ENCODE results near the gene MTG2.

The MTG2 gene

GRCh38 chr20:62182469-62183425 lies at the start of gene MTG2:
Gene MTG2, plus strand, starts transcription at chr20:62183028. Its CDS starts 10,393 bp downstream, at chr20:62193421.
- peak; percentile 79 to 95 for DNase-seq (ENCODE audit: low read depth in 1 of 2, low spot score in 1 of 2)

- DNase-seq (ENCODE audit: low read depth in 1 of 2, low spot score in 1 of 2), result no peak
Measured at GRCh38 chr20:62133051-62133845, 49.6 kb upstream of the MTG2 start.

- no peak for DNase-seq (ENCODE audit: low read depth in 1 of 2, low spot score in 1 of 2)
Measured at GRCh38 chr20:62133864-62134263, 49.0 kb upstream of the MTG2 start.

GRCh38 chr20:62134735-62135231 lies 48.0 kb upstream of the MTG2 start:
- no peak for DNase-seq (ENCODE audit: low read depth in 1 of 2, low spot score in 1 of 2)

- no peak for DNase-seq (ENCODE audit: low read depth in 1 of 2, low spot score in 1 of 2)
Measured at GRCh38 chr20:62135573-62136266, 47.1 kb upstream of the MTG2 start.

- peak in 1 of 2 donors; percentile 32 for DNase-seq (ENCODE audit: low read depth in 1 of 2, low spot score in 1 of 2)
Measured at GRCh38 chr20:62136283-62137091, 46.3 kb upstream of the MTG2 start.

- DNase-seq (ENCODE audit: low read depth in 1 of 2, low spot score in 1 of 2), result no peak
Measured at GRCh38 chr20:62137092-62137384, 45.8 kb upstream of the MTG2 start.

- no peak for DNase-seq (ENCODE audit: low read depth in 1 of 2, low spot score in 1 of 2)
Measured at GRCh38 chr20:62137478-62138203, 45.2 kb upstream of the MTG2 start.

- no peak for DNase-seq (ENCODE audit: low read depth in 1 of 2, low spot score in 1 of 2)
Measured at GRCh38 chr20:62138204-62138543, 44.7 kb upstream of the MTG2 start.

- DNase-seq (ENCODE audit: low read depth in 1 of 2, low spot score in 1 of 2), result no peak
Measured at GRCh38 chr20:62138912-62139311, 43.9 kb upstream of the MTG2 start.

- DNase-seq (ENCODE audit: low read depth in 1 of 2, low spot score in 1 of 2), result no peak
Measured at GRCh38 chr20:62139636-62140035, 43.2 kb upstream of the MTG2 start.

GRCh38 chr20:62141043-62141396 lies 41.8 kb upstream of the MTG2 start:
- no peak for DNase-seq (ENCODE audit: low read depth in 1 of 2, low spot score in 1 of 2)

GRCh38 chr20:62141397-62142251 lies 41.2 kb upstream of the MTG2 start:
- no peak for DNase-seq (ENCODE audit: low read depth in 1 of 2, low spot score in 1 of 2)

- no peak for DNase-seq (ENCODE audit: low read depth in 1 of 2, low spot score in 1 of 2)
Measured at GRCh38 chr20:62142252-62143080, 40.4 kb upstream of the MTG2 start.

GRCh38 chr20:62143081-62143956 lies 39.5 kb upstream of the MTG2 start, which contains the start of the genes PSMA7 and SS18L1:
Gene PSMA7, minus strand, starts transcription at chr20:62143394. Its CDS starts 91 bp downstream, at chr20:62143303.
Gene SS18L1, plus strand, starts transcription at chr20:62143769. Its CDS starts 52 bp downstream, at chr20:62143821.
- peak; percentile 66 to 72 for DNase-seq (ENCODE audit: low read depth in 1 of 2, low spot score in 1 of 2)

GRCh38 chr20:62143957-62144825 lies 38.6 kb upstream of the MTG2 start:
- peak; percentile 33 to 55 for DNase-seq (ENCODE audit: low read depth in 1 of 2, low spot score in 1 of 2)

All from activated CD4-positive, alpha-beta T cell treated with anti-CD3 and anti-CD28 coated beads, Interleukin-2, amount 50 U/mL, for 24 hours (primary cell).